ENCODE results near the gene CCDC127.
"Not testable (repeated sequence)": the region's sequence is repeated elsewhere in the genome, so short reads cannot be mapped to it uniquely, and the experiment has no call there.

GRCh38 chr5:256347-256746 lies 38.4 kb upstream of the CCDC127 start:
- not testable (repeated sequence) for TF ChIP-seq POLR2AphosphoS5, POLR2A, TAF1, POU2F2, SPI1 (IDR thresholded peaks at IDR 0.05; ENCODE audit: low read depth, low read length)

Data from GM12891 (cell line).